NB4 (cell line): ENCODE measurements around the gene MTMR2.

Experiments
- DNase-seq: peaks from one replicate; pipeline ENCODE4 v3.0.0; 2010; ENCODE audit warnings: low read depth
- H3K4me3 ChIP-seq: one replicate; pipeline ENCODE4 v1.5.1; 2011; ENCODE audit warnings: mild to moderate bottlenecking, low read depth, low read length, moderate library complexity
- MYC ChIP-seq: IDR thresholded peaks from 2 replicates; pipeline ENCODE4 v1.6.1; 2011; ENCODE audit warnings: low read depth, low read length
- POLR2A ChIP-seq: IDR thresholded peaks from 2 replicates; pipeline ENCODE4 v1.6.1; 2011; ENCODE audit warnings: mild to moderate bottlenecking; ENCODE audit not compliant: insufficient read length; ENCODE audit errors: extremely low read depth
- TF ChIP-seq, protein P1 (sequence below): IDR thresholded peaks from one replicate; pipeline ENCODE4 v1.5.1; 2012; ENCODE audit warnings: low read depth, low read length
- TF ChIP-seq, protein P2 (sequence below): IDR thresholded peaks from 2 replicates; pipeline ENCODE4 v1.6.1; 2011; ENCODE audit warnings: low read depth, low read length

The MTMR2 gene

DNA sequence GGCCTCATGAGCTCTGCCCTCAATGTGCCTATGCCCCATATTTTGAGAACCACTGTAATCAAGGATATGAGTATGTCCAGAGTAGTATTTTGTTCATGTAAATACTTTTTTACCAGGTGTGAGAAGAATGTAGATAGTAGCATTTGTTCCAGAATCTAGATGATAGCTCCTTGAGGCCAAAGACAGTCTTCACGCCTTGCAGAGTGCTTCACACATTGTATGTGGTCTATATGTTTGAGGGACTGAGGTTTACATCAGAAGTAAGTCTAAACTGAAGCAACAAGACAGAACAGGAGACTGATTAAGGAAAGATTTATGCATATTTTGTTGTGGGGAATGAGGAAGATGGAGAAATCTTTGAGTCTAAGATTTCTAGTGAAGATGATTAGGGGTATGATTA is 121.1 kb downstream of the MTMR2 start:
- H3K4me3 ChIP-seq: no peak overlapping the region
- no peak for DNase-seq
- TF ChIP-seq, protein P1, sequence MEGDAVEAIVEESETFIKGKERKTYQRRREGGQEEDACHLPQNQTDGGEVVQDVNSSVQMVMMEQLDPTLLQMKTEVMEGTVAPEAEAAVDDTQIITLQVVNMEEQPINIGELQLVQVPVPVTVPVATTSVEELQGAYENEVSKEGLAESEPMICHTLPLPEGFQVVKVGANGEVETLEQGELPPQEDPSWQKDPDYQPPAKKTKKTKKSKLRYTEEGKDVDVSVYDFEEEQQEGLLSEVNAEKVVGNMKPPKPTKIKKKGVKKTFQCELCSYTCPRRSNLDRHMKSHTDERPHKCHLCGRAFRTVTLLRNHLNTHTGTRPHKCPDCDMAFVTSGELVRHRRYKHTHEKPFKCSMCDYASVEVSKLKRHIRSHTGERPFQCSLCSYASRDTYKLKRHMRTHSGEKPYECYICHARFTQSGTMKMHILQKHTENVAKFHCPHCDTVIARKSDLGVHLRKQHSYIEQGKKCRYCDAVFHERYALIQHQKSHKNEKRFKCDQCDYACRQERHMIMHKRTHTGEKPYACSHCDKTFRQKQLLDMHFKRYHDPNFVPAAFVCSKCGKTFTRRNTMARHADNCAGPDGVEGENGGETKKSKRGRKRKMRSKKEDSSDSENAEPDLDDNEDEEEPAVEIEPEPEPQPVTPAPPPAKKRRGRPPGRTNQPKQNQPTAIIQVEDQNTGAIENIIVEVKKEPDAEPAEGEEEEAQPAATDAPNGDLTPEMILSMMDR: no peak
- TF ChIP-seq, protein P2, sequence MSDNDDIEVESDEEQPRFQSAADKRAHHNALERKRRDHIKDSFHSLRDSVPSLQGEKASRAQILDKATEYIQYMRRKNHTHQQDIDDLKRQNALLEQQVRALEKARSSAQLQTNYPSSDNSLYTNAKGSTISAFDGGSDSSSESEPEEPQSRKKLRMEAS: no peak
- no peak for TF ChIP-seq POLR2A
- TF ChIP-seq MYC: no peak

DNA sequence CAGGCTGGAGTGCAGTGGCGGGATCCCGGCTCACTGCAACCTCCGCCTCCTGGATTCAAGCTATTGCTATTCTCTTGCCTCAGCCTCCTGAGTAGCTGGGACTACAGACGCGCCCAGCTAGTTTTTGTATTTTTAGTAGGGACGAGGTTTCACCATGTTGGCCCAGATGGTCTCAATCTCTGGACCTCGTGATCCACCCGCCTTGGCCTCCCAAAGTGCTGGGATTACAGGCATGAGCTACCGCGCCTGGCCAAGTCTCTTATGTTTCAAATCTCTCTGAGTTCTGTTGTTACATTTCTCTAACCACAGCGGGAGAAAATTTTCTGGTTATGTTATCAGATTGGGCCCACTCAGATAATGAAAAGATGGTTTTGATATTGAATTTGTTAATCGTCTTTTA is 123.5 kb downstream of the MTMR2 start:
- TF ChIP-seq, protein P2: no peak
- TF ChIP-seq POLR2A: no peak
- no peak for TF ChIP-seq MYC
- TF ChIP-seq, protein P1: no peak
- DNase-seq: no peak
- H3K4me3 ChIP-seq: no peak overlapping the region

DNA sequence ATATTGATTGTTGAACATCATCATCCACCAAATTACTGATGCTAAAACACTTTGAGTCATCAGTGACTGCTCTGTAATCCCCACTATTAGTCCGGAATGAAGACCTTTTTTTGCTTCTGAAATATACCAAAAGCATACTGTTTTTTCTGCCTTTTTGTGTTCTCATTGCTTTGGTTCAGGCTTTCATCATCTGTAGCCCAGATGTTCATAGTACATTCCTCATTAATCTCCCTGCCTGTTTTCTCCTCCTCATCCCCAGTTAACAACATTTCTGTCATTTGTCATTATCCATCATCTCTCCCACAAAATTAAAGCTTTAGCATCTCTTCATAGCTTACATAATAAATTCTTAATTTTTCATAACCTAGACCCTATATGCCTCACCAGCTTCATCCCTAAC is 124.4 kb downstream of the MTMR2 start:
- no peak overlapping the region for H3K4me3 ChIP-seq
- DNase-seq: no peak
- TF ChIP-seq, protein P1: no peak
- no peak for TF ChIP-seq POLR2A
- no peak for TF ChIP-seq MYC
- TF ChIP-seq, protein P2: no peak

DNA sequence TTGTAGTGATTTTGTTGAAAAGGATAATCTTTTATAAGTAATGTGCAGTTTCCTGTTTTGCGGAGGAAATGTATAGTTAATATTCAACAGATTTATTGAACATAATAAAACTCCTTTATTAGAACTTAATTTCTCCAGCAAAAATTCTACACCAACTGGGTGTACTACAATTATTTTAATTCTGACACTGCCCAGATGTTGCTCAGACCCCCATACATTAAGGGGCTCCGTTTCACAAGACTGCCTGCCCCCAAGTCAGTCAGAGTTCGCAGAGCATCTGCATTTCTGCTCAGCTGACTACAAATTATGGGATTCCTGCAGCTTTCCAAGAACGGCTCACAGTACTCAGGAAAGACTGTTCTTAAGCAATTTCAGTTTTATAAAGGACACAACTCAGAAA is 127.4 kb downstream of the MTMR2 start:
- DNase-seq: no peak
- H3K4me3 ChIP-seq: no peak overlapping the region
- TF ChIP-seq MYC: no peak
- TF ChIP-seq, protein P1: no peak
- TF ChIP-seq POLR2A: no peak

DNA sequence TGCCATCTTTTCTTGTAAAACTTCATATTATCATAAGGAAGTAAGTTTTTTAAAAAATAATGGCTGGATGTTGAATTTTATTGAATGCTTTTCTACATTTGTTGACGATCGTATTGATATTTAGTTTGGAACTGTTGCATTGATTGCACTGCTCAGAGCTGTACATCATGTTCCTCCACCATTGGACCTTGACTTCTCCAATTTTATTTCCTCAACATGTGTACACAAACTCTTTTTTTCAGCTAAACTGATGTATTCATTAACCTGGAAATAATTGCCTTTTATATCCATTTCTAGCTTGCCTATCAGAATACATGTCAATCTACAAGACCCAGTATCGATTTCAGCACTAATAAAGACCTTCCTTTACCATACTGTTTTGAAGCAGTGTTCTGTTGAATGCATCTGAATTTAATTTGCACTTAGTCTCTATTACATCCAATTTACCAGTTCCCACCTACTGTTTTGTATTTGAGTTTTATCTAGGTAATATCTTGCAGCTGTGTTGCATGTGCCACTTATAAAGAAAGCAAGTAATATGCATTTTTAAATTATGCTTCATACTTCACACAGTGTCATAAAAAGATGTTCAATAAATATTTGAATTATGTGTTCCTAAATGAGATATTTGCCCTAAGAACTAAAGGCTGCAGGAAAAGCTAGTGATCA is 128.1 kb downstream of the MTMR2 start:
- no peak for TF ChIP-seq MYC
- TF ChIP-seq, protein P1: no peak
- no peak for DNase-seq
- no peak overlapping the region for H3K4me3 ChIP-seq

DNA sequence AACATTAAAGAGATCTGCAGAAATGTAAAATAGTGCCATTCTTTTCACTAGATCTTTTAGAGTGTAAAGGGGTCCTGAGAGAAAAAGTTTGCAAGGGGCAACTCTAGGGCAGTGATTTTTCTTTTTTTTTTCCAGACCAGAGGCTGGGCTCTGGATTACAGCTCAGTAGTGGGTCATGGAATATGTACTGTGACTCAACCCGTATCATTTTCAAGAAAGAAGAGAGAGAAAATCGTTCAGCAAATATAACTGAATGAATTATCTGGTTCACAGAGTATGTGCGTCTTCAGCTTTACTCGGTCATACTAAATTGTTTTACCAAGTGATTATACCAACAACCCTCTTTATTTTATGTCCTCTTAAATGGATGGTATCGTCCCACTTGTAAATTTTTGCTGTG is 129.8 kb downstream of the MTMR2 start:
- no peak for DNase-seq
- peak overlapping the region; percentile 87 for H3K4me3 ChIP-seq
- TF ChIP-seq, protein P1: no peak
- TF ChIP-seq, protein P2: no peak
- no peak for TF ChIP-seq POLR2A
